PC-9 (cell line): ENCODE measurements around the gene ULBP1.

Experiments
- CTCF ChIP-seq: fragments of 200-600 bp; sonication (generic); conservative IDR thresholded peaks from 2 replicates; pipeline ENCODE4 v1.6.1; 2017; ENCODE audit warnings: mixed run types, antibody characterized with exemption, mild to moderate bottlenecking, moderate library complexity
- EZH2 ChIP-seq: fragments of 200-600 bp; sonication (generic); IDR thresholded peaks from 2 replicates; pipeline ENCODE4 v1.8.0; 2017; ENCODE audit warnings: antibody characterized with exemption, low read depth

GRCh38 chr6:149974825-149975224 is 11.1 kb downstream of the ULBP1 start:
- TF ChIP-seq CTCF (no peak), EZH2 (no peak)
